Stimulated activated CD8-positive, alpha-beta memory T cell treated with anti-CD3 and anti-CD28 coated beads, Interleukin-12 subunit alpha, Interleukin-12 subunit beta, amount 100 ng/mL, for 1 hour (primary cell): Measurements from ENCODE around the gene TNFAIP3.
"Not testable (repeated sequence)": the region's sequence is repeated elsewhere in the genome, so short reads cannot be mapped to it uniquely, and the experiment has no call there.

Experiments used
- DNase-seq: peaks from one replicate; pipeline ENCODE4 v3.0.0-alpha.2; 2020; ENCODE audit warnings: low read depth

Gene TNFAIP3

DNA sequence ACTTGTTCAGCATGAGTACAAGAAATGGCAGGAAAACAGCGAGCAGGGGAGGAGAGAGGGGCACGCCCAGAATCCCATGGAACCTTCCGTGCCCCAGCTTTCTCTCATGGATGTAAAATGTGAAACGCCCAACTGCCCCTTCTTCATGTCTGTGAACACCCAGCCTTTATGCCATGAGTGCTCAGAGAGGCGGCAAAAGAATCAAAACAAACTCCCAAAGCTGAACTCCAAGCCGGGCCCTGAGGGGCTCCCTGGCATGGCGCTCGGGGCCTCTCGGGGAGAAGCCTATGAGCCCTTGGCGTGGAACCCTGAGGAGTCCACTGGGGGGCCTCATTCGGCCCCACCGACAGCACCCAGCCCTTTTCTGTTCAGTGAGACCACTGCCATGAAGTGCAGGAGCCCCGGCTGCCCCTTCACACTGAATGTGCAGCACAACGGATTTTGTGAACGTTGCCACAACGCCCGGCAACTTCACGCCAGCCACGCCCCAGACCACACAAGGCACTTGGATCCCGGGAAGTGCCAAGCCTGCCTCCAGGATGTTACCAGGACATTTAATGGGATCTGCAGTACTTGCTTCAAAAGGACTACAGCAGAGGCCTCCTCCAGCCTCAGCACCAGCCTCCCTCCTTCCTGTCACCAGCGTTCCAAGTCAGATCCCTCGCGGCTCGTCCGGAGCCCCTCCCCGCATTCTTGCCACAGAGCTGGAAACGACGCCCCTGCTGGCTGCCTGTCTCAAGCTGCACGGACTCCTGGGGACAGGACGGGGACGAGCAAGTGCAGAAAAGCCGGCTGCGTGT lies 11.6 kb downstream of the TNFAIP3 start:
- DNase-seq, result no peak

DNA sequence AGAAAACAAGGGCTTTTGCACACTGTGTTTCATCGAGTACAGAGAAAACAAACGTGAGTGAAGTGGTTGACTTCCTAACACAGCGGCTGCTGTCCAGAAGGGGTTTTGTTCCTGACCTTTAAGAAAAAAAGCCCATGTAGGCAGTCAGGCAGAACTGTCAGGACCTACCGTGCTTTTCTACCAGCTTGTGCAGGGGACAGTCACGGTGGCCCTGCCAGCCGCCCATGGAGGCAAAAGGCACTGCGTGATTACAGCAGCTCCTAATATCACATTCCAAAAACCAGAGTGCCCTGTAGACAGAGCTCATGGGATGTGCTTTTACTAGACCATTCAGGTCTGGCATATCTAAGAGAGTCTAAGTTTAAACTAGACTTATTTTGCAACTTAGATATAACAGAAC lies 12.2 kb downstream of the TNFAIP3 start:
- DNase-seq, result no peak

DNA sequence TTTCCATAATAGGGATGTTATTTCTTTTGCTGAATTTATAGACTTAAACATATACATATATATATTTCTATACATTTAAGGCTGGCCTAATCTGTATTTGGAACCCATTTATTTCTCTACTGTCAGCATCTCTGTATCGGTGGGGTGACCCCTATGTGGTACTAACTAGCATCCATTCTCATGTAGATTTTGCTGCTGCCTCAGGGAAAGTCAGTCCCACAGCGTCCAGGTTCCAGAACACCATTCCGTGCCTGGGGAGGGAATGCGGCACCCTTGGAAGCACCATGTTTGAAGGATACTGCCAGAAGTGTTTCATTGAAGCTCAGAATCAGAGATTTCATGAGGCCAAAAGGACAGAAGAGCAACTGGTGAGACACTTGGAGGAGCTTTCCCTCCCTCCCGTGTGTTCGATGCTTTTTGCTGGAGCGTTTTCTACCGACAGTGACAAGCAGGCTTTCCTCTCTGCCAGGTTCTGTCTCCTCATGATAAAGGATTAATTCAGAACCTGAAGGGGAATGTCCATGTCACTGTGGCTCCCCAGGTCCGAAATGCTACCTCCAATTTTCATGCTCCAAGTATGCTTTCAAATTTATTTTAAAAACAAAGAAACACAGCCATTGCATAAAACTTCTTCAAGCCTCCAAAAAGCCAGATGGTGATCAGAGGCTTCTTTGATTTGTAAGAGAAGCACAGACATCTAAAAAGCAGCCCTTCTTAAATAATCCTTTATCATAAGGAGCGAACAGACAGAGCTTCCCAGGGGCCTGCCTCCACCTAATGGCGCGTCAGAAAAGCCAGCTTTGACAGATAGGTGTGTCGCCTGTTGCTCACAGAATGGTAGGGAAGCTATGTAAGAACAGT lies 13.1 kb downstream of the TNFAIP3 start:
- no peak for DNase-seq

DNA sequence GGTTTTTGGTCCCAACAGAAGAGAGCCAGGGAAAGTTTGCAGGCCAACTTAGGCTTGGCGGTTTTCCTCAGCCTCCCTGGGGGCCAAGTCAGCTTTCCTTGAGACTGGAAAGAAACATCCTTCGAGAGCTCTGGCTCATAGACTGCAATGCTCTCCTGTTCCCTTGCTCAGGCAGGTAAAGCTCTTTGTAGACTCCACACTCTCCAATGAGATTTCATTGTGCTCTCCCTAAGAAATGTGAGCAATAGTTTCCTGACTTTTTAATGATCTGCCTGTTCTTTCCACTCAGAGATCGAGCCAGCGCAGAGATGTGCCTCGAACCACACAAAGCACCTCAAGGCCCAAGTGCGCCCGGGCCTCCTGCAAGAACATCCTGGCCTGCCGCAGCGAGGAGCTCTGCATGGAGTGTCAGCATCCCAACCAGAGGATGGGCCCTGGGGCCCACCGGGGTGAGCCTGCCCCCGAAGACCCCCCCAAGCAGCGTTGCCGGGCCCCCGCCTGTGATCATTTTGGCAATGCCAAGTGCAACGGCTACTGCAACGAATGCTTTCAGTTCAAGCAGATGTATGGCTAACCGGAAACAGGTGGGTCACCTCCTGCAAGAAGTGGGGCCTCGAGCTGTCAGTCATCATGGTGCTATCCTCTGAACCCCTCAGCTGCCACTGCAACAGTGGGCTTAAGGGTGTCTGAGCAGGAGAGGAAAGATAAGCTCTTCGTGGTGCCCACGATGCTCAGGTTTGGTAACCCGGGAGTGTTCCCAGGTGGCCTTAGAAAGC lies 13.9 kb downstream of the TNFAIP3 start:
- DNase-seq, result no peak

DNA sequence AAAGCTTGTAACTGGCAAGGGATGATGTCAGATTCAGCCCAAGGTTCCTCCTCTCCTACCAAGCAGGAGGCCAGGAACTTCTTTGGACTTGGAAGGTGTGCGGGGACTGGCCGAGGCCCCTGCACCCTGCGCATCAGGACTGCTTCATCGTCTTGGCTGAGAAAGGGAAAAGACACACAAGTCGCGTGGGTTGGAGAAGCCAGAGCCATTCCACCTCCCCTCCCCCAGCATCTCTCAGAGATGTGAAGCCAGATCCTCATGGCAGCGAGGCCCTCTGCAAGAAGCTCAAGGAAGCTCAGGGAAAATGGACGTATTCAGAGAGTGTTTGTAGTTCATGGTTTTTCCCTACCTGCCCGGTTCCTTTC lies 14.4 kb downstream of the TNFAIP3 start:
- no peak for DNase-seq

DNA sequence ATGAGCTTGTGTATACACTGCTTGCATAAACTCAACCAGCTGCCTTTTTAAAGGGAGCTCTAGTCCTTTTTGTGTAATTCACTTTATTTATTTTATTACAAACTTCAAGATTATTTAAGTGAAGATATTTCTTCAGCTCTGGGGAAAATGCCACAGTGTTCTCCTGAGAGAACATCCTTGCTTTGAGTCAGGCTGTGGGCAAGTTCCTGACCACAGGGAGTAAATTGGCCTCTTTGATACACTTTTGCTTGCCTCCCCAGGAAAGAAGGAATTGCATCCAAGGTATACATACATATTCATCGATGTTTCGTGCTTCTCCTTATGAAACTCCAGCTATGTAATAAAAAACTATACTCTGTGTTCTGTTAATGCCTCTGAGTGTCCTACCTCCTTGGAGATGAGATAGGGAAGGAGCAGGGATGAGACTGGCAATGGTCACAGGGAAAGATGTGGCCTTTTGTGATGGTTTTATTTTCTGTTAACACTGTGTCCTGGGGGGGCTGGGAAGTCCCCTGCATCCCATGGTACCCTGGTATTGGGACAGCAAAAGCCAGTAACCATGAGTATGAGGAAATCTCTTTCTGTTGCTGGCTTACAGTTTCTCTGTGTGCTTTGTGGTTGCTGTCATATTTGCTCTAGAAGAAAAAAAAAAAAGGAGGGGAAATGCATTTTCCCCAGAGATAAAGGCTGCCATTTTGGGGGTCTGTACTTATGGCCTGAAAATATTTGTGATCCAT lies 15.3 kb downstream of the TNFAIP3 start:
- DNase-seq, result no peak

DNA sequence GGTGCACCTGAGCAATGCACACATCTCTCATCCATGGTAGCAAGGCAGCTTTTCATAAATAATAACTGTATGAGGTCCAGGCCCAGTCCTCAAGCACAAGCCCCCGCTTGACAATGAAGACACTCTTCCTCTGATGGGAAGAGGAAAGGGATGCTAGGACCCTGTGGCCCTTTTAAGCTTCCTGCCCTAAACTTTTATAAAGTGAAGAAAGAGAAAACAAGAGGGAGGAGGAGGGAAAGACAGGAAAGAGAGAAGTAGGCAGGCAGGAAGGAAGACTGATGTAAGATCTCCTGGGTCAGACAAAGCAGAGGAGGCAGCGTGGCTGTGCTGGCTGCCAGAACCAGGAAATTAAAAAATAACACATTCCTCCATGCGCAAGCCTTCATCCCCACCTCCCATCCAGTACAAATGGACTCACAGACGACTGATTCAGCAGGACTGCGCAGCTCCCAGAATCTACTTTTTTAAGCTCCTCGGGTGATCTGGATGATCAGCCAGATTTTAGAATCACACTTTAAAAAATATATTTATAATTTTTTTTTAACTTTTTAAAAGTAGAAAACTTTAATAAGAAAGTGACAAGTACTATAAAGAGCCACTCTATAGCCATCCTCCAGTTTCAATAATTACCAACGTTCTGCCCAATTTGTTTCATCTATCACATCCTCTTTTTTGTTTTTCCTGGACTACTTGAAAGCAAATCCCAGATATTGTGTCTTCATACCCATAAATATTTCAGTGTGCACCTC lies 16.5 kb downstream of the TNFAIP3 start:
- no peak for DNase-seq

DNA sequence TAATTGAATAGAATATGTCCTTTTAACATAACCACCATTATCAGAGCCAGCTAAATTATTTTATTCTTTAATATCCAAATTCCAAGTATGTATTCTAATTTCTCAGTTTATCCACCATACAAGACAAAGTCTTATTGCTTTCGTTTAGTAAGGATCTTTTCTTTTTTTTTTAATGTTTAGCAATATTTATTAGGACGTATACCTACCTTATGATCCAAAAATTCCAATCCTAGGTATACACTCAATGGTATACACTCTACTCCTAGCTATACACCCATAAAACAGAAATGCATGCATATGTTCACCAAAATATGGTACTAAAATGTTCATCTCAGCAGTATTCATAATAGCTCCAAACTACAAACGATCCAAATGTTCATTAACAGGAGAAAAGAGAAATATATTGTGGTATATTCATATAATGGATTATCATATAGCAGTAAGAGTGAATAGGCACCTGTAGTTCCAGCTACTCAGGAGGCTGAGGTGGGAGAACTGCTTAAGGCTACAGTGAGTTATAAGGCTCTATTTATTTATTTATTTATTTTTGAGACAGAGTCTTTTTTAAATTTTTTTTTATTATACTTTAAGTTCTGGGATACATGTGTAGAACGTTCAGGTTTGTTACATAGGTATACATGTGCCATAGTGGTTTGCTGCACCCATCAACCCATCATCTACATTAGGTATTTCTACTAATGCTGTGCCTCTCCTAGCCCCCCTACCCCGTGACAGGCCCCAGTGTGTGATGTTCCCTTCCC lies 17.3 kb downstream of the TNFAIP3 start:
- DNase-seq, result no peak

DNA sequence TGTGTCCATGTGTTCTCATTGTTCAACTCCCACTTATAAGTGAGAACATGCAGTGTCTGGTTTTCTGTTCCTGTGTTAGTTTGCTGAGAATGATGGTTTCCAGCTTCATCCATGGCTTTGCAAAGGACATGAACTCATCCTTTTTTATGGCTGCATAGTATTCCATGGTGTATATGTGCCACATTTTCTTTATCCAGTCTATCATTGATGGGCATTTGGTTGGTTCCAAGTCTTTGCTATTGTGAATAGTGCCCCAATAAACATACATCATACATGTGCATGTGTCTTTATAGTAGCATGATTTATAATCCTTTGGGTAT lies 17.8 kb downstream of the TNFAIP3 start:
- DNase-seq, result not testable (repeated sequence)

DNA sequence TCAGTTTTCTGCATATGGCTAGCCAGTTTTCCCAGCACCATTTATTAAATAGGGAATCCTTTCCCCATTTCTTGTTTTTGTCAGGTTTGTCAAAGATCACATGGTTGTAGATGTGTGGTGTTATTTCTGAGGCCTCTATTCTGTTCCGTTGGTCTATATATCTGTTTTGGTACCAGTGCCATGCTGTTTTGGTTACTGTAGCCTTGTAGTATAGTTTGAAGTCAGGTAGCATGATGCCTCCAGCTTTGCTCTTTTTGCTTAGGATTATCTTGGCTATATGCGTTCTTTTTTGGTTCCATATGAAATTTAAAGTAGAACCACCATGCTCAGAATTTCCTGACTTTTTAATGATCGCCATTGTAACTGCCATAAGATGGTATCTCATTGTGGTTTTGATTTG lies 19.2 kb downstream of the TNFAIP3 start:
- not testable (repeated sequence) for DNase-seq

DNA sequence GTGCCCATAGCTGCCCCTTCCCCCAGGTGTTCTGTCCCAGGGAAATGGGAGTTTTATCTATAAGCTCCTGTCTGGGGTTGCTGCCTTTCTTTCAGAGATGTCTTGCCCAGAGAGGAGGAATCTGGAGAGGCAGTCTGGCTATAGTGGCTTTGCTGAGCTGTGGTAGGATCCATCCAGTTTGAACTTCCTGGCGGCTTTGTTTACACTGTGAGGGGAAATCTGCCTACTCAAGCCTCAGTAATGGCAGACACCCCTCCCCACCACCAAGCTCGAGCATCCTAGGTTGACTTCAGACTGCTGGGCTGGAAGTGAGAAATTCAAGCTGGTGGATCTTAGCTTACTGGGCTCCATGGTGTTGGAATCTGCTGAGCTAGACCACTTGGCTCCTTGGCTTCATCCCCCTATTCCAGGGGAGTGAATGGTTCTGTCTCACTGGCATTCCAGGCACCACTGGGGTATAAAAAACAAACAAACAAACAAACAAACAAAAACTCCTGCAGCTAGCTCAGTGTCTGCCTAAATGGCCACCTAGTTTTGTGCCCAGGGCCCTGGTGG lies 24.0 kb downstream of the TNFAIP3 start:
- DNase-seq, result no peak

DNA sequence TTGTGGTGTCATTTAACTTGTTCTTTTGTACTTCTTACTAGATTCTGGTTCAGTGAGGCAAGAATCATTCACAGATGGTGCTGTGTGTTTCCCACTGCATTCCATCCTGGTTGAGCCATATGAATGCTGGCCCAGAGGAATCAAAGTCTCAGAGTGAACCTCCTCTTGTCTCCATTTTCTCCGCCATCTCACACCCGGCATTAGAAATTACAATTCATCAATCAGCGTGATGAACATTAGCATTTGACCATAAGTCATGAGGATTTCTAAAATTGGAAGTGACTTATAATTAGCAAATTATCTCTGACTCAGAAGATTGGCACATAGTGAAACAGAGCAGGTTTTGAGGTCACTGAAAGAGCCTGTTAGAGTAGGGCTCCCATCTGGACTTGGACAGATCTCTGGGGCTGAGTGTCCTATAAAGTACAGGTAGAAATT lies 25.2 kb downstream of the TNFAIP3 start:
- DNase-seq, result no peak

DNA sequence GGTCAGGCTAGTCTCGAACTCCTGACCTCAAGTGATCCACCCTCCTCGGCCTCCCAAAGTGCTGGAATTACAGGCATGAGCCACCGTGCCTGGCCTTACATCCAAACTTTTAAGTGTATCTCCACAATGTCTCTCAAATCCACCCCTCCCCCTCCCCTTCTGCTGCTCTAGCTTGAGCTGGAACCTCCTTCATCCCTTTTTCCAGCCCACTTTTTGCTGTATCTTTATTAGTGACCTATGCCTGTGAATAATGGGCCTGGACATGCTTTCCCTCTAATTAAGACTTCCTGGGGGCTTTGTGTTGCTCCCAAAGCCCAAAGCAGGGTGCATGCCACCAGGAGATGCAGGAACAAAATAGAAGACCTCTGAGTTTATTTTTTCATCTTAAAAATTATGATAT lies 26.1 kb downstream of the TNFAIP3 start:
- no peak for DNase-seq

DNA sequence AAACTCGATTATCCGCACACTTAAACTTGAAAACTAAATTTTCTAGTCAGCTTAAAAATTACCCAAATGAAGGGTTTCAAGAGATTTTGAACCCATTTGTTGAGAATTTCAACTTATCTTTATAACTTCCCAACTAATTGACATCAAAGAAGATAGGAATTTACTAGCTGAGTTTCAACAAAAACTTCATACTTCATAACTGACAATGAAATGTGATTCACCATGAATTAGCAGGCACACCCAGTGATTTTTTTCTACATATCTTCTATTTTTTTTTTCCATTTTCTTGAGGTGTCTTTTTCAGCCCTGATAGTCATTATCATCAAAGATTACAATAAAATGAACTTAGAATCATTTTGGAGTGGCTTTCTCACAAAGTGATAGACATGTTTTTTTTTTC lies 26.7 kb downstream of the TNFAIP3 start:
- DNase-seq, result no peak

DNA sequence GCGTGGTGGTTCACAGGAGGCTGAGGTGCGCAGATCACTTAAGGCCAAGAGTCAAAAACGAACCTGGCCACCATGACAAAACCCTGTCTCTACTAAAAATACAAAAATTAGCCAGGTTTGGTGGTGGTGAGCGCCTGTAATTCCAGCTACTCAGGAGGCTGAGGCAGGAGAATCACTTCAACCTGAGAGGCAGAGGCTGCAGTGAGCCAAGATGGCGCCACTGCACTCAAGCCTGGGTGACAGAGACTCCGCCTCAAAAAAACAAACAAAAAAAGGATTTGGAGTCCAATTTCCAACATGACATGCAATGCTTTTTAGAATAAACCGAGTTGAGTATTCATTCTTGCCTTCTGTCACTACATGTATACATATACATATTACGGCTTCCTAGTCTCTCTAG lies 27.3 kb downstream of the TNFAIP3 start:
- not testable (repeated sequence) for DNase-seq

DNA sequence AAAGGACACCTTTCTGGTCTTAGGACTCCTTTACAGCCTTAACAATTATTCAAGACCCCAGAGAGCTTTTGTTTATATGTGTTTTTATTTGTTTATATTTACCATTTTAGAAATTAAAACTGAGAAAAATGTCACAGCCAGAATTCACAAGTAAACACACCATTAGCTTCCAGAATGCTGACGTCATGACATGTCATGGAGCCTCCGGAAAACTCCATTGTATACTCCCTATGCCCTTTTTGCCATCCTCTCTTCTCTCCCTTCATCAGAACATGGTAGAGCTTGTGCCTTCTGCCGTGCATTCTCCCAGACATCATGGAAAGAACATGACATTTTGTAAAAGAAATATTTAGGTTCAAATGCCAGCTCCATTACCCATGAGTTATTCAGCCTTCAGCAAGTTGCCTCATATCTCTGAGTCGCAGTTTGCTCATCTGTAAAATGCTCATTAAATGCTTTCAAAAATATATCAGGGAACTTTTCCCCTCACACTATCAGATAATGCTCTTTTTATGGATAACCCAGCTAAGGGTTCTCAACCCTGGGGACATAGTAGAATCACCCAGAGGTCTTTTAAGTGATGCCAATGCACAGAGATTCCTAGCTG lies 27.8 kb downstream of the TNFAIP3 start:
- DNase-seq, result no peak

DNA sequence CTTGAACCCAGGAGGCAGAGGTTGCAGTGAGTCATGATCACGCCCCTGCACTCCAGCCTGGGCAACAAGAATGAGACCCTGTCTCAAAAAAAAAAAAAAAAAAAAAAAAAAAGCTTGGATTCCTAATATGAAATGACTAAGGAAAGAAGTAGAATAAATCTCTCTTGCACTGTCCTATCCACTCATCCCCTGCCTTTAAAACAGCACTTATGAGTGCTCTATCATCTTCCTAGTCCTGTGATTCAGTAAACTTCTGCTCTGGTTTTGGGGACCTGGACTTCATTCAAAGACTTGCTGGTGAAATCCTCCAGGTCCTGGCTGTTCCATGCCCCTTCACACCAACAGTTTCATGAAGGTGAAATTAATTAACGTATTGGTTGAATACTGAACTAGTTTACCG lies 29.6 kb downstream of the TNFAIP3 start:
- DNase-seq, result no peak

DNA sequence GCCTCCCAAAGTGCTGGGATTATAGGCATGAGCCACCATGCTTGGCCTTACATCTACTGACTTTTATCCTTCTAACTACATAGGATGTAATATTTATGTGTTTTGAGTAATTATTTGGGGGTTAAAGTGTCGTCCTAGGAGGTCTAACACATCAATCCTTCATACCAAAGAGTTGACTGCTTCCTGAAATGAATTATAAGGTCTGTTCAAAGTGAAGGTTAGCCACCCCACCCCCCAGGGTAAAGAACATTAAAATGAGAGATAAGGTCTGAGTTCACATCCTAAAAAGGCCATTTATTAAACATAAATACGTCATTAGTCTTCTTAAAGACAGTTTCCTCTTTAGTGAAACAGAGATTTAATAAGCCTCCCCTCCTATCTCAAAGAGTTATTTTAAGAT lies 33.8 kb downstream of the TNFAIP3 start:
- DNase-seq, result no peak

DNA sequence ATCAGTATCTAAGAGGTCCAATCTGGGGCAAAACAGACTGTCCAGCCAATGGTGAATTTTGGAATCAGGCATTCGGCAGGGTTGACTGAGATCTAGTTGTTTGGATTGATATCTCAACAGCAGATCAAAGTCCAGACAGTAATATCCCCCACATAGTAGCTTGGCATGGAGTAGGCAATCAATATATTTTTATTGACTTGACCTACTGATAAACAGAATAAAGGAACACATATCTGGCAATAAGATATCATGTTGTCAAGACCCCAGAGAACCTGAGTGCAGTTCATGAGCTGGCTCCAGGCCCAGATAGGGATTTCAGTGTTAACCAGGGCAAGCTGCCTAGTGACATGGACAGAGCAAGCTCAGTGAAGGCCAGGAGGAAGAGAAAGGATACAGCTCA lies 34.4 kb downstream of the TNFAIP3 start:
- DNase-seq, result no peak

DNA sequence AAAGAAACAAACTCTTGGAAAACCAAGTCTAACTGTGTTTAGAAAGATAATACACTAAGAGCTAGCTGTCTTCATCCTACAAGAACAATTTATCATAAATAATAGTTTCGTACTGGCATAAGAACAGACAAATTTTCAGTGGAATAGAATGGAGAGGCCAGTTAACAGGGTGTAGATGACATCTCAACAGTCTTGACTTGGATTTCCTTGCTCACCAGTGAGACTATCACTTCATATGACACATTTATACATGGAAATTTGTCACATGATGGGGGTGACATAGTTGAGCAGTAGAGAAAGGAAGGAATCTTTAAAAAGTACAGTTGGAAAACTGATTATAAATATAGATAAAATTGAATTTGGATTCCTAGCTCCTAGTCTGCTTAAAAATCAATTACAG lies 35.6 kb downstream of the TNFAIP3 start:
- no peak for DNase-seq
